Astrocyte (in vitro differentiated cells and primary cell): Measurements from ENCODE around the gene JOSD2.

Source experiments
- EZH2 ChIP-seq: IDR thresholded peaks from 2 replicates; pipeline ENCODE4 v1.6.1; 2012; ENCODE audit warnings: mild to moderate bottlenecking, low read length, inconsistent platforms; ENCODE audit not compliant: insufficient read depth
- TF ChIP-seq, protein P1 (sequence below): IDR thresholded peaks from 2 replicates; pipeline ENCODE4 v1.5.1; 2011; ENCODE audit warnings: low read depth, mild to moderate bottlenecking, inconsistent platforms, low read length, moderate library complexity; ENCODE audit not compliant: insufficient read depth

DNA sequence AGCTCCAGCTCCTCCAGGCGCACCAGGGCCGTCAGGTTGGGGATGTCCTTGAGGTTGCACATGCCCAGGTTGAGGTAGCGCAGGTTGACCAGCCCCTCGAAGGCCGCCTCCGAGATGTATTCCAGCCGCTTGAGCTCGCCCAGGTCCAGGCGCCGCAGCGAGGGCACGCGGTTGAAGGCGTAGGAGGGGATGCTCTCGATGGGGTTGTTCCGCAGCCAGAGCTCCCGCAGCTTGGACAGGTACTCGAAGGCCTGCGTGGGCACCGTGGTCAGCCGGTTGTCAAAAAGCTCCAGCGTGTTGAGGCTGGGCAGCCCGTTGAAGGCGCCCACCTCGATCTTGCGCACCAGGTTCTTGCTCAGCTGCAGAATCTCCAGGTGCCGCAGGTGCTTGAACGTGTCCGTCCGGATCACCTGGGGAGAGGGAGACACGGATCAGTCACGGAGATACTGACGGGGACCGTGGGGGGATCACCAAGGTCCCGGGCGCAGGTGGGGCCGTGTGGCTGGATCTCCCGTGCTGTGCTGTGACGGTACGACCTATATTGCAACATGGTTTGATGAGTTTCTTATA lies 8.1 kb upstream of the JOSD2 start:
- TF ChIP-seq, protein P1, sequence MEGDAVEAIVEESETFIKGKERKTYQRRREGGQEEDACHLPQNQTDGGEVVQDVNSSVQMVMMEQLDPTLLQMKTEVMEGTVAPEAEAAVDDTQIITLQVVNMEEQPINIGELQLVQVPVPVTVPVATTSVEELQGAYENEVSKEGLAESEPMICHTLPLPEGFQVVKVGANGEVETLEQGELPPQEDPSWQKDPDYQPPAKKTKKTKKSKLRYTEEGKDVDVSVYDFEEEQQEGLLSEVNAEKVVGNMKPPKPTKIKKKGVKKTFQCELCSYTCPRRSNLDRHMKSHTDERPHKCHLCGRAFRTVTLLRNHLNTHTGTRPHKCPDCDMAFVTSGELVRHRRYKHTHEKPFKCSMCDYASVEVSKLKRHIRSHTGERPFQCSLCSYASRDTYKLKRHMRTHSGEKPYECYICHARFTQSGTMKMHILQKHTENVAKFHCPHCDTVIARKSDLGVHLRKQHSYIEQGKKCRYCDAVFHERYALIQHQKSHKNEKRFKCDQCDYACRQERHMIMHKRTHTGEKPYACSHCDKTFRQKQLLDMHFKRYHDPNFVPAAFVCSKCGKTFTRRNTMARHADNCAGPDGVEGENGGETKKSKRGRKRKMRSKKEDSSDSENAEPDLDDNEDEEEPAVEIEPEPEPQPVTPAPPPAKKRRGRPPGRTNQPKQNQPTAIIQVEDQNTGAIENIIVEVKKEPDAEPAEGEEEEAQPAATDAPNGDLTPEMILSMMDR = no peak
- TF ChIP-seq EZH2 = no peak
